RCC 7860 (cell line): ENCODE data around the gene TRABD2B.
A peak's percentile ranks its signal among the peaks of the same experiment; 100 is the strongest.

Experiments used
- DNase-seq: peaks from one replicate; pipeline ENCODE4 v3.0.0-alpha.2; 2015; ENCODE audit warnings: low spot score
- FAIRE-seq: peaks from 2 replicates; lab custom pipeline; 2012; peaks lifted over from hg19 to GRCh38; lab: Jason Lieb, UNC

Gene TRABD2B

GRCh38 chr1:47886141-47886540 is 111.0 kb downstream of the TRABD2B start:
- DNase-seq (no peak), FAIRE-seq (no peak)

- FAIRE-seq (no peak), DNase-seq (no peak)
Observed at GRCh38 chr1:47885062-47885830, 111.9 kb downstream of the TRABD2B start.

- FAIRE-seq = no peak
Observed at GRCh38 chr1:47883963-47884362, 113.2 kb downstream of the TRABD2B start.

GRCh38 chr1:47881505-47882442 is 115.4 kb downstream of the TRABD2B start:
- FAIRE-seq (no peak), DNase-seq (no peak)

More at GRCh38 chr1:47883963-47884362, 113.2 kb downstream of the TRABD2B start:
- DNase-seq = no peak

GRCh38 chr1:47876587-47876963 is 120.6 kb downstream of the TRABD2B start:
- DNase-seq (no peak), FAIRE-seq (no peak)

GRCh38 chr1:47875831-47876586 is 121.2 kb downstream of the TRABD2B start:
- FAIRE-seq (peak; percentile 94), DNase-seq (peak; percentile 97)

GRCh38 chr1:47875036-47875435 is 122.1 kb downstream of the TRABD2B start:
- DNase-seq (no peak), FAIRE-seq (no peak)

GRCh38 chr1:47873337-47873736 is 123.8 kb downstream of the TRABD2B start:
- FAIRE-seq (no peak), DNase-seq (no peak)

GRCh38 chr1:47872886-47873285 is 124.3 kb downstream of the TRABD2B start:
- peak; percentile 19 for DNase-seq
- FAIRE-seq = no peak

GRCh38 chr1:47871799-47872353 is 125.3 kb downstream of the TRABD2B start:
- peak; percentile 81 for DNase-seq
- FAIRE-seq = peak; percentile 79

- DNase-seq (no peak), FAIRE-seq (no peak)
Observed at GRCh38 chr1:47870946-47871676, 126.1 kb downstream of the TRABD2B start.

- DNase-seq (peak; percentile 43), FAIRE-seq (no peak)
Observed at GRCh38 chr1:47870480-47870879, 126.7 kb downstream of the TRABD2B start.

- DNase-seq = no peak
- no peak for FAIRE-seq
Observed at GRCh38 chr1:47868348-47868676, 128.9 kb downstream of the TRABD2B start.

- FAIRE-seq (no peak), DNase-seq (no peak)
Observed at GRCh38 chr1:47867438-47868347, 129.5 kb downstream of the TRABD2B start.

GRCh38 chr1:47866601-47867437 is 130.4 kb downstream of the TRABD2B start:
- DNase-seq (no peak), FAIRE-seq (no peak)

- no peak for DNase-seq
- no peak for FAIRE-seq
Observed at GRCh38 chr1:47865881-47866535, 131.2 kb downstream of the TRABD2B start.

- FAIRE-seq (no peak), DNase-seq (no peak)
Observed at GRCh38 chr1:47859092-47859743, 138.0 kb downstream of the TRABD2B start.
